GM23338 (cell line): Measurements from ENCODE around the gene OPRM1. TPM values are rescaled to one million over a fixed set of nuclear protein-coding genes. Genes with fewer than 3 reads are reported as not detected.

ENCODE experiments used
- ATAC-seq: fragments of 200-7000 bp; cut with Tn5 transposase; 3 replicates; pipeline ENCODE4 v1.9.1; 2020
- DNase-seq: peaks from one replicate; pipeline ENCODE4 v3.0.0-alpha.2; 2015; ENCODE audit warnings: low spot score
- H2AFZ ChIP-seq: fragments of 200-600 bp; sonication (generic); 2 replicates; pipeline ENCODE4 v1.8.0; 2016; ENCODE audit warnings: antibody characterized with exemption, mild to moderate bottlenecking, moderate library complexity
- H3F3A ChIP-seq: fragments of 200-600 bp; sonication (generic); replicated peaks from 2 replicates; pipeline ENCODE4 v1.8.0; 2017; ENCODE audit warnings: antibody characterized with exemption, mixed run types, low read depth
- H3K27ac ChIP-seq: fragments of 200-600 bp; sonication (generic); 2 replicates; pipeline ENCODE4 v1.6.1; 2016; ENCODE audit warnings: low read depth
- H3K27me3 ChIP-seq: fragments of 200-600 bp; sonication (generic); 2 replicates; pipeline ENCODE4 v1.8.0; 2016; ENCODE audit warnings: mild to moderate bottlenecking, mixed run types, moderate library complexity; ENCODE audit not compliant: insufficient read depth
- H3K36me3 ChIP-seq: fragments of 200-600 bp; sonication (generic); 2 replicates; pipeline ENCODE4 v1.8.0; 2016; ENCODE audit warnings: mild to moderate bottlenecking; ENCODE audit not compliant: insufficient read depth
- H3K4me1 ChIP-seq: fragments of 200-600 bp; sonication (generic); 2 replicates; pipeline ENCODE4 v1.8.0; 2016; ENCODE audit warnings: mild to moderate bottlenecking, moderate library complexity; ENCODE audit not compliant: insufficient read depth
- H3K4me2 ChIP-seq: fragments of 200-600 bp; sonication (generic); 2 replicates; pipeline ENCODE4 v1.7.1; 2017; ENCODE audit warnings: mixed run types
- H3K4me3 ChIP-seq: fragments of 200-600 bp; sonication (generic); 2 replicates; pipeline ENCODE4 v1.6.1; 2016; ENCODE audit warnings: mixed run types
- H3K79me2 ChIP-seq: fragments of 200-600 bp; sonication (generic); replicated peaks from 2 replicates; pipeline ENCODE4 v1.8.0; 2017; ENCODE audit warnings: mild to moderate bottlenecking; ENCODE audit not compliant: insufficient read depth
- H3K9me2 ChIP-seq: fragments of 200-600 bp; sonication (generic); 2 replicates; pipeline ENCODE4 v1.8.0; 2017; ENCODE audit not compliant: insufficient read depth
- H4K20me1 ChIP-seq: fragments of 200-600 bp; sonication (generic); replicated peaks from 2 replicates; pipeline ENCODE4 v1.8.0; 2017; ENCODE audit warnings: mild to moderate bottlenecking; ENCODE audit not compliant: insufficient read depth
- H3K27ac Mint-ChIP-seq: 2 replicates; pipeline ENCODE4 v1.8.0; 2020; ENCODE audit warnings: inconsistent platforms, mild to moderate bottlenecking, moderate library complexity, mixed read lengths
- H3K27me3 Mint-ChIP-seq: 3 replicates; pipeline ENCODE4 v1.8.0; 2022; ENCODE audit warnings: low read depth, mild to moderate bottlenecking, moderate library complexity, mixed read lengths, inconsistent platforms; ENCODE audit not compliant: insufficient read depth, poor library complexity
- H3K36me3 Mint-ChIP-seq: 3 replicates; pipeline ENCODE4 v1.8.0; 2021; ENCODE audit warnings: low read depth, mild to moderate bottlenecking, inconsistent platforms, moderate library complexity, mixed read lengths
- H3K4me1 Mint-ChIP-seq: 3 replicates; pipeline ENCODE4 v1.8.0; 2020; ENCODE audit warnings: mild to moderate bottlenecking, inconsistent platforms, mixed read lengths
- H3K4me3 Mint-ChIP-seq: 3 replicates; pipeline ENCODE4 v1.8.0; 2021; ENCODE audit warnings: moderate library complexity, mild to moderate bottlenecking, inconsistent platforms, mixed read lengths
- H3K9me3 Mint-ChIP-seq: 3 replicates; pipeline ENCODE4 v1.8.0; 2020; ENCODE audit warnings: moderate library complexity, mild to moderate bottlenecking, inconsistent platforms, mixed read lengths
- CREB1 ChIP-seq: fragments of 250-450 bp; sonication (Bioruptor Pico); IDR thresholded peaks from 2 replicates; pipeline ENCODE4 v1.5.0; 2020; ENCODE audit warnings: low read depth, mild to moderate bottlenecking, moderate library complexity
- EZH2 ChIP-seq: fragments of 200-600 bp; sonication (generic); IDR thresholded peaks from one replicate; pipeline ENCODE4 v1.8.0; 2017; ENCODE audit warnings: antibody characterized with exemption, mild to moderate bottlenecking, low read depth; ENCODE audit not compliant: unreplicated experiment
- EZH2phosphoT487 ChIP-seq: fragments of 200-600 bp; sonication (generic); IDR thresholded peaks from one replicate; pipeline ENCODE4 v1.8.1; 2018; ENCODE audit warnings: antibody characterized with exemption; ENCODE audit not compliant: unreplicated experiment
- JUNB ChIP-seq: IDR thresholded peaks from one replicate; pipeline ENCODE4 v1.6.1; 2016; ENCODE audit warnings: antibody characterized with exemption; ENCODE audit not compliant: unreplicated experiment
- NANOG ChIP-seq: IDR thresholded peaks from 2 replicates; pipeline ENCODE4 v1.6.1; 2016; ENCODE audit warnings: antibody characterized with exemption, borderline replicate concordance
- POLR2AphosphoS5 ChIP-seq: IDR thresholded peaks from 2 replicates; pipeline ENCODE4 v1.6.1; 2016; ENCODE audit warnings: antibody characterized with exemption, low read depth
- REST ChIP-seq: IDR thresholded peaks from one replicate; pipeline ENCODE4 v1.6.1; 2018; ENCODE audit warnings: antibody characterized with exemption; ENCODE audit not compliant: unreplicated experiment
- STAT1 ChIP-seq: IDR thresholded peaks from one replicate; pipeline ENCODE4 v1.6.1; 2016; ENCODE audit warnings: antibody characterized with exemption; ENCODE audit not compliant: unreplicated experiment
- ZNF114 ChIP-seq: fragments of 250-450 bp; sonication (Bioruptor Pico); IDR thresholded peaks from 2 replicates; pipeline ENCODE4 v1.5.0; 2020; ENCODE audit warnings: mild to moderate bottlenecking, moderate library complexity
- ZNF331 ChIP-seq: fragments of 250-450 bp; sonication (Bioruptor Pico); IDR thresholded peaks from 2 replicates; pipeline ENCODE4 v1.5.0; 2020; ENCODE audit warnings: low read depth, mild to moderate bottlenecking, moderate library complexity
- polyA plus RNA-seq: library from polyadenylated mRNA; unstranded; fragments of >200 nt; fragmentation: Nextera tagmentation; extraction: Ambion mirVana; gene quantifications from 2 replicates; pipeline ENCODE4 v1.2.1, GENCODE V29; 2016
- total RNA-seq: library from RNA; depleted of rRNA; stranded (reverse); fragments of >200 nt; shearing (Covaris generic); gene quantifications from 2 replicates; pipeline ENCODE4 v1.2.3, GENCODE V29; 2014
- TF ChIP-seq, protein P1 (sequence below): IDR thresholded peaks from 2 replicates; pipeline ENCODE4 v1.6.1; 2016; ENCODE audit warnings: antibody characterized with exemption
- TF ChIP-seq, protein P2 (sequence below): fragments of 250-450 bp; sonication (Bioruptor Pico); IDR thresholded peaks from 2 replicates; pipeline ENCODE4 v1.5.0; 2020; ENCODE audit warnings: mild to moderate bottlenecking, moderate library complexity
- TF ChIP-seq, protein P3 (sequence below), 2 experiments: fragments of 200-600 bp in 1 of 2; sonication (generic) in 1 of 2; conservative IDR thresholded peaks; 2 replicates each; pipeline versions ENCODE4 v1.5.1 to v1.6.1; 2016 to 2017; ENCODE audit warnings: antibody characterized with exemption in 2 of 2, low read depth in 2 of 2, mild to moderate bottlenecking in 2 of 2, moderate library complexity in 1 of 2

The OPRM1 gene
- total and polyA plus RNA-seq, 2 experiments from 2014 or later: 0.52 TPM; not detected in 1

DNA sequence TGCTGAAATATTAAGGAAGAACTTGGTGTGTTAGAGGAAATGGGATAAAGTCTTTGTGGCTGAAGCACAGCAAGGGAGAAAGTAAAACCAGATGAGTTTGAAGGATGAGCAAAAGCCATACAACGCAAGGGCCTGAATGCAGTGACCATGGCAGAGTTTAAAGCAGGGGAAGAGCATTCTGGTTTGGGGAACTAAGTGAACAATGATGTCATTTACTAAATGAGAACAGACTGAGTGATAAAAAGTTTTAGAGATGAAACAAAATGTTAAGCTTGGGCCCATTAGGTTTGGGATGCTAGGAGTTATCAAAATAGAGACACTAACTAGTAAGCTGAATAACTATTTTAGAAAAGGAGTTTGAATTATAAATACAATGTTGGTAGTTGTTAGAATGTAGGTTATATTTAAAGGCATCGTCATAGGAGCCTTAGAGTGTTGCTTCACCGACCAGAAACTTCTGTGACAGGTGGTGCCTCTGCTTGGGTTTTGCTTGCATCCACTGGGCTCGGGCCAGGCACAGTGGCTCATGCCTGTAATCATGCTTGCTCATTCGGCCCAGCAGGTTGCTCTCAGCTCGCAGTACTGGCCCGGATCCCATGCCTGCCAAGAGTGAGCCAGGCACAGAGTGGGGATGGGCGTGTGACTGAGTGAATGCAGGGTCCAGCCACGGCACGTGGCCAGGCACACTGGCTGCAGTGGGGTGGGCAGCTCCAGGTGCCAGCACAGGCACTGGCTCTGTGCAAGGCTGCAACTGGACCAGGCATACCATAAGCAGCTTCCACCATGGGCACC is 37.4 kb upstream of the OPRM1 start:
- Histone ChIP-seq H3K4me3 (no peak overlapping the region), H3K4me1 (no peaks in the 10 kb centered on the region; the same call in 1 of the 2 replicates), H3K36me3 (no peaks in the 10 kb centered on the region), H3K4me2 (no peak overlapping the region), H3K79me2 (no peaks in the 10 kb centered on the region), H3K27me3 (no peaks in the 10 kb centered on the region), H4K20me1 (no peaks in the 10 kb centered on the region), H2AFZ (no peak overlapping the region), H3F3A (no peaks in the 10 kb centered on the region), H3K27ac (no peak overlapping the region), H3K9me2 (no peaks in the 10 kb centered on the region)
- Mint-ChIP-seq H3K27ac (no peak overlapping the region), H3K36me3 (peaks cover 3% of the 10 kb centered on the region; the same call in 2 of the 3 replicates), H3K9me3 (peaks cover 7% of the 10 kb centered on the region; the same call in 2 of the 3 replicates), H3K27me3 (peaks cover 9% of the 10 kb centered on the region), H3K4me1 (no peaks in the 10 kb centered on the region), H3K4me3 (no peak overlapping the region)
- no peak for DNase-seq
- TF ChIP-seq, protein P1, sequence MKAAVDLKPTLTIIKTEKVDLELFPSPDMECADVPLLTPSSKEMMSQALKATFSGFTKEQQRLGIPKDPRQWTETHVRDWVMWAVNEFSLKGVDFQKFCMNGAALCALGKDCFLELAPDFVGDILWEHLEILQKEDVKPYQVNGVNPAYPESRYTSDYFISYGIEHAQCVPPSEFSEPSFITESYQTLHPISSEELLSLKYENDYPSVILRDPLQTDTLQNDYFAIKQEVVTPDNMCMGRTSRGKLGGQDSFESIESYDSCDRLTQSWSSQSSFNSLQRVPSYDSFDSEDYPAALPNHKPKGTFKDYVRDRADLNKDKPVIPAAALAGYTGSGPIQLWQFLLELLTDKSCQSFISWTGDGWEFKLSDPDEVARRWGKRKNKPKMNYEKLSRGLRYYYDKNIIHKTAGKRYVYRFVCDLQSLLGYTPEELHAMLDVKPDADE: no peak
- TF ChIP-seq ZNF331 (CRISPR knock-in tag) (no peak), STAT1 (no peak), REST (no peak), POLR2AphosphoS5 (no peak), ZNF114 (no peak), EZH2phosphoT487 (no peak), CREB1 (CRISPR knock-in tag) (no peak), NANOG (no peak), EZH2 (no peak), JUNB (no peak)
- TF ChIP-seq, protein P2, sequence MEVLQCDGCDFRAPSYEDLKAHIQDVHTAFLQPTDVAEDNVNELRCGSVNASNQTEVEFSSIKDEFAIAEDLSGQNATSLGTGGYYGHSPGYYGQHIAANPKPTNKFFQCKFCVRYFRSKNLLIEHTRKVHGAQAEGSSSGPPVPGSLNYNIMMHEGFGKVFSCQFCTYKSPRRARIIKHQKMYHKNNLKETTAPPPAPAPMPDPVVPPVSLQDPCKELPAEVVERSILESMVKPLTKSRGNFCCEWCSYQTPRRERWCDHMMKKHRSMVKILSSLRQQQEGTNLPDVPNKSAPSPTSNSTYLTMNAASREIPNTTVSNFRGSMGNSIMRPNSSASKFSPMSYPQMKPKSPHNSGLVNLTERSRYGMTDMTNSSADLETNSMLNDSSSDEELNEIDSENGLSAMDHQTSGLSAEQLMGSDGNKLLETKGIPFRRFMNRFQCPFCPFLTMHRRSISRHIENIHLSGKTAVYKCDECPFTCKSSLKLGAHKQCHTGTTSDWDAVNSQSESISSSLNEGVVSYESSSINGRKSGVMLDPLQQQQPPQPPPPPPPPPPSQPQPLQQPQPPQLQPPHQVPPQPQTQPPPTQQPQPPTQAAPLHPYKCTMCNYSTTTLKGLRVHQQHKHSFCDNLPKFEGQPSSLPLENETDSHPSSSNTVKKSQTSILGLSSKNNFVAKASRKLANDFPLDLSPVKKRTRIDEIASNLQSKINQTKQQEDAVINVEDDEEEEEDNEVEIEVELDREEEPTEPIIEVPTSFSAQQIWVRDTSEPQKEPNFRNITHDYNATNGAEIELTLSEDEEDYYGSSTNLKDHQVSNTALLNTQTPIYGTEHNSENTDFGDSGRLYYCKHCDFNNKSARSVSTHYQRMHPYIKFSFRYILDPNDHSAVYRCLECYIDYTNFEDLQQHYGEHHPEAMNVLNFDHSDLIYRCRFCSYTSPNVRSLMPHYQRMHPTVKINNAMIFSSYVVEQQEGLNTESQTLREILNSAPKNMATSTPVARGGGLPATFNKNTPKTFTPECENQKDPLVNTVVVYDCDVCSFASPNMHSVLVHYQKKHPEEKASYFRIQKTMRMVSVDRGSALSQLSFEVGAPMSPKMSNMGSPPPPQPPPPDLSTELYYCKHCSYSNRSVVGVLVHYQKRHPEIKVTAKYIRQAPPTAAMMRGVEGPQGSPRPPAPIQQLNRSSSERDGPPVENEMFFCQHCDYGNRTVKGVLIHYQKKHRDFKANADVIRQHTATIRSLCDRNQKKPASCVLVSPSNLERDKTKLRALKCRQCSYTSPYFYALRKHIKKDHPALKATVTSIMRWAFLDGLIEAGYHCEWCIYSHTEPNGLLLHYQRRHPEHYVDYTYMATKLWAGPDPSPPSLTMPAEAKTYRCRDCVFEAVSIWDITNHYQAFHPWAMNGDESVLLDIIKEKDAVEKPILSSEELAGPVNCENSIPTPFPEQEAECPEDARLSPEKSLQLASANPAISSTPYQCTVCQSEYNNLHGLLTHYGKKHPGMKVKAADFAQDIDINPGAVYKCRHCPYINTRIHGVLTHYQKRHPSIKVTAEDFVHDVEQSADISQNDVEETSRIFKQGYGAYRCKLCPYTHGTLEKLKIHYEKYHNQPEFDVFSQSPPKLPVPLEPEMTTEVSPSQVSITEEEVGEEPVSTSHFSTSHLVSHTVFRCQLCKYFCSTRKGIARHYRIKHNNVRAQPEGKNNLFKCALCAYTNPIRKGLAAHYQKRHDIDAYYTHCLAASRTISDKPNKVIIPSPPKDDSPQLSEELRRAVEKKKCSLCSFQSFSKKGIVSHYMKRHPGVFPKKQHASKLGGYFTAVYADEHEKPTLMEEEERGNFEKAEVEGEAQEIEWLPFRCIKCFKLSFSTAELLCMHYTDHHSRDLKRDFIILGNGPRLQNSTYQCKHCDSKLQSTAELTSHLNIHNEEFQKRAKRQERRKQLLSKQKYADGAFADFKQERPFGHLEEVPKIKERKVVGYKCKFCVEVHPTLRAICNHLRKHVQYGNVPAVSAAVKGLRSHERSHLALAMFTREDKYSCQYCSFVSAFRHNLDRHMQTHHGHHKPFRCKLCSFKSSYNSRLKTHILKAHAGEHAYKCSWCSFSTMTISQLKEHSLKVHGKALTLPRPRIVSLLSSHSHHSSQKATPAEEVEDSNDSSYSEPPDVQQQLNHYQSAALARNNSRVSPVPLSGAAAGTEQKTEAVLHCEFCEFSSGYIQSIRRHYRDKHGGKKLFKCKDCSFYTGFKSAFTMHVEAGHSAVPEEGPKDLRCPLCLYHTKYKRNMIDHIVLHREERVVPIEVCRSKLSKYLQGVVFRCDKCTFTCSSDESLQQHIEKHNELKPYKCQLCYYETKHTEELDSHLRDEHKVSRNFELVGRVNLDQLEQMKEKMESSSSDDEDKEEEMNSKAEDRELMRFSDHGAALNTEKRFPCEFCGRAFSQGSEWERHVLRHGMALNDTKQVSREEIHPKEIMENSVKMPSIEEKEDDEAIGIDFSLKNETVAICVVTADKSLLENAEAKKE: no peak
- TF ChIP-seq, protein P3, sequence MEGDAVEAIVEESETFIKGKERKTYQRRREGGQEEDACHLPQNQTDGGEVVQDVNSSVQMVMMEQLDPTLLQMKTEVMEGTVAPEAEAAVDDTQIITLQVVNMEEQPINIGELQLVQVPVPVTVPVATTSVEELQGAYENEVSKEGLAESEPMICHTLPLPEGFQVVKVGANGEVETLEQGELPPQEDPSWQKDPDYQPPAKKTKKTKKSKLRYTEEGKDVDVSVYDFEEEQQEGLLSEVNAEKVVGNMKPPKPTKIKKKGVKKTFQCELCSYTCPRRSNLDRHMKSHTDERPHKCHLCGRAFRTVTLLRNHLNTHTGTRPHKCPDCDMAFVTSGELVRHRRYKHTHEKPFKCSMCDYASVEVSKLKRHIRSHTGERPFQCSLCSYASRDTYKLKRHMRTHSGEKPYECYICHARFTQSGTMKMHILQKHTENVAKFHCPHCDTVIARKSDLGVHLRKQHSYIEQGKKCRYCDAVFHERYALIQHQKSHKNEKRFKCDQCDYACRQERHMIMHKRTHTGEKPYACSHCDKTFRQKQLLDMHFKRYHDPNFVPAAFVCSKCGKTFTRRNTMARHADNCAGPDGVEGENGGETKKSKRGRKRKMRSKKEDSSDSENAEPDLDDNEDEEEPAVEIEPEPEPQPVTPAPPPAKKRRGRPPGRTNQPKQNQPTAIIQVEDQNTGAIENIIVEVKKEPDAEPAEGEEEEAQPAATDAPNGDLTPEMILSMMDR (conservative IDR thresholded peaks at IDR 0.05; ENCODE audit: low read depth in 2 of 2): no peak
- no peak for ATAC-seq
